ENCODE measurements around the gene CITED2.

CITED2 gene

GRCh38 chr6:139355172-139355571 is 19.3 kb downstream of the CITED2 start:
- no peak overlapping the region for H3K27ac ChIP-seq (ENCODE audit: low read length, poor library complexity, severe bottlenecking)
- H2BK15ac ChIP-seq (ENCODE audit: low read depth, poor library complexity, severe bottlenecking), result no peak overlapping the region
- no peaks in the 10 kb centered on the region for H3K79me1 ChIP-seq (replicated peaks; ENCODE audit: low read length, poor library complexity, severe bottlenecking)
- H3K9me3 ChIP-seq (ENCODE audit: control insufficient read depth, low read length), result no peaks in the 10 kb centered on the region
- no CpG with 5 or more reads among the region's 2 CpGs for WGBS
- no peak overlapping the region for H3K23ac ChIP-seq (ENCODE audit: low read length in 2 of 2)
- no peak overlapping the region for H3K18ac ChIP-seq (ENCODE audit: low read depth in 1 of 2, low read length in 2 of 2)
- H2AFZ ChIP-seq (ENCODE audit: low read depth, low read length), result no peak overlapping the region
- H3K4ac ChIP-seq (ENCODE audit: low read depth in 1 of 2, low read length in 2 of 2), result no peak overlapping the region
- no peak overlapping the region for H2BK120ac ChIP-seq (ENCODE audit: low read depth, low read length)
- H4K91ac ChIP-seq (ENCODE audit: low read length), result no peak overlapping the region
- H2AK5ac ChIP-seq (ENCODE audit: low read length, severe bottlenecking), result no peak overlapping the region
- no peak overlapping the region for H3K9ac ChIP-seq (ENCODE audit: low read length)
- no peaks in the 10 kb centered on the region for H3K36me3 ChIP-seq (ENCODE audit: control insufficient read depth in 1 of 2, insufficient read depth in 2 of 2, low read depth in 1 of 2, low read length in 2 of 2)
- no peak overlapping the region for H2BK12ac ChIP-seq (ENCODE audit: low read length in 2 of 2)
- no peak overlapping the region for H4K8ac ChIP-seq (ENCODE audit: low read length)
- no peak overlapping the region for H3K14ac ChIP-seq (ENCODE audit: low read length in 2 of 2)
- H3K4me1 ChIP-seq (ENCODE audit: control insufficient read depth, insufficient read depth, low read depth, low read length), result no peaks in the 10 kb centered on the region
- no peak for DNase-seq
- H3K27me3 ChIP-seq (ENCODE audit: control insufficient read depth in 1 of 2, insufficient read depth in 1 of 2, low read length in 2 of 2), result no peaks in the 10 kb centered on the region
- no peak overlapping the region for H3K4me2 ChIP-seq (ENCODE audit: low read length, poor library complexity, severe bottlenecking)
- no peak overlapping the region for H3K4me3 ChIP-seq (ENCODE audit: insufficient read depth in 1 of 2, low read depth in 1 of 2, low read length in 2 of 2)
- no peak overlapping the region for H2BK5ac ChIP-seq (ENCODE audit: low read depth, low read length, poor library complexity, severe bottlenecking)

GRCh38 chr6:139354189-139354588 is 20.3 kb downstream of the CITED2 start:
- no peak overlapping the region for H2BK120ac ChIP-seq (ENCODE audit: low read depth, low read length)
- no peak overlapping the region for H3K23ac ChIP-seq (ENCODE audit: low read length in 2 of 2)
- no peaks in the 10 kb centered on the region for H3K4me1 ChIP-seq (ENCODE audit: control insufficient read depth, insufficient read depth, low read depth, low read length)
- H3K36me3 ChIP-seq (ENCODE audit: control insufficient read depth in 1 of 2, insufficient read depth in 2 of 2, low read depth in 1 of 2, low read length in 2 of 2), result no peaks in the 10 kb centered on the region
- H3K79me1 ChIP-seq (replicated peaks; ENCODE audit: low read length, poor library complexity, severe bottlenecking), result no peaks in the 10 kb centered on the region
- no peak overlapping the region for H4K8ac ChIP-seq (ENCODE audit: low read length)
- no peaks in the 10 kb centered on the region for H3K27me3 ChIP-seq (ENCODE audit: control insufficient read depth in 1 of 2, insufficient read depth in 1 of 2, low read length in 2 of 2)
- no peak overlapping the region for H2BK15ac ChIP-seq (ENCODE audit: low read depth, poor library complexity, severe bottlenecking)
- no peak overlapping the region for H3K4me3 ChIP-seq (ENCODE audit: insufficient read depth in 1 of 2, low read depth in 1 of 2, low read length in 2 of 2)
- no peaks in the 10 kb centered on the region for H3K9me3 ChIP-seq (ENCODE audit: control insufficient read depth, low read length)
- DNase-seq, result no peak
- no peak overlapping the region for H3K18ac ChIP-seq (ENCODE audit: low read depth in 1 of 2, low read length in 2 of 2)
- H2AK5ac ChIP-seq (ENCODE audit: low read length, severe bottlenecking), result no peak overlapping the region
- no peak overlapping the region for H3K9ac ChIP-seq (ENCODE audit: low read length)
- no CpG with 5 or more reads among the region's 4 CpGs for WGBS
- H3K27ac ChIP-seq (ENCODE audit: low read length, poor library complexity, severe bottlenecking), result no peak overlapping the region
- no peak overlapping the region for H2AFZ ChIP-seq (ENCODE audit: low read depth, low read length)
- H2BK12ac ChIP-seq (ENCODE audit: low read length in 2 of 2), result no peak overlapping the region
- H3K14ac ChIP-seq (ENCODE audit: low read length in 2 of 2), result no peak overlapping the region
- H3K4ac ChIP-seq (ENCODE audit: low read depth in 1 of 2, low read length in 2 of 2), result no peak overlapping the region
- H2BK5ac ChIP-seq (ENCODE audit: low read depth, low read length, poor library complexity, severe bottlenecking), result no peak overlapping the region
- H4K91ac ChIP-seq (ENCODE audit: low read length), result no peak overlapping the region
- H3K4me2 ChIP-seq (ENCODE audit: low read length, poor library complexity, severe bottlenecking), result no peak overlapping the region

GRCh38 chr6:139349464-139350020 is 24.9 kb downstream of the CITED2 start:
- 62% methylated on average over 4 of the region's 5 CpGs for WGBS
- H3K36me3 ChIP-seq (ENCODE audit: control insufficient read depth in 1 of 2, insufficient read depth in 2 of 2, low read depth in 1 of 2, low read length in 2 of 2), result no peaks in the 10 kb centered on the region
- H3K9me3 ChIP-seq (ENCODE audit: control insufficient read depth, low read length), result no peaks in the 10 kb centered on the region
- H3K4me2 ChIP-seq (ENCODE audit: low read length, poor library complexity, severe bottlenecking), result no peak overlapping the region
- H3K9ac ChIP-seq (ENCODE audit: low read length), result no peak overlapping the region
- H4K8ac ChIP-seq (ENCODE audit: low read length), result no peak overlapping the region
- H3K4me1 ChIP-seq (ENCODE audit: control insufficient read depth, insufficient read depth, low read depth, low read length), result no peaks in the 10 kb centered on the region
- no peaks in the 10 kb centered on the region for H3K79me1 ChIP-seq (replicated peaks; ENCODE audit: low read length, poor library complexity, severe bottlenecking)
- no peak overlapping the region for H3K23ac ChIP-seq (ENCODE audit: low read length in 2 of 2)
- H3K4ac ChIP-seq (ENCODE audit: low read depth in 1 of 2, low read length in 2 of 2), result no peak overlapping the region
- H2BK120ac ChIP-seq (ENCODE audit: low read depth, low read length), result no peak overlapping the region
- no peak for DNase-seq
- no peak overlapping the region for H2BK5ac ChIP-seq (ENCODE audit: low read depth, low read length, poor library complexity, severe bottlenecking)
- no peak overlapping the region for H3K27ac ChIP-seq (ENCODE audit: low read length, poor library complexity, severe bottlenecking)
- H3K14ac ChIP-seq (ENCODE audit: low read length in 2 of 2), result no peak overlapping the region
- no peak overlapping the region for H3K18ac ChIP-seq (ENCODE audit: low read depth in 1 of 2, low read length in 2 of 2)
- no peak overlapping the region for H4K91ac ChIP-seq (ENCODE audit: low read length)
- no peak overlapping the region for H2BK12ac ChIP-seq (ENCODE audit: low read length in 2 of 2)
- H2BK15ac ChIP-seq (ENCODE audit: low read depth, poor library complexity, severe bottlenecking), result no peak overlapping the region
- no peaks in the 10 kb centered on the region for H3K27me3 ChIP-seq (ENCODE audit: control insufficient read depth in 1 of 2, insufficient read depth in 1 of 2, low read length in 2 of 2)
- H2AFZ ChIP-seq (ENCODE audit: low read depth, low read length), result no peak overlapping the region
- H2AK5ac ChIP-seq (ENCODE audit: low read length, severe bottlenecking), result no peak overlapping the region
- no peak overlapping the region for H3K4me3 ChIP-seq (ENCODE audit: insufficient read depth in 1 of 2, low read depth in 1 of 2, low read length in 2 of 2)

GRCh38 chr6:139346392-139346791 is 28.1 kb downstream of the CITED2 start:
- no peaks in the 10 kb centered on the region for H3K4me1 ChIP-seq (ENCODE audit: control insufficient read depth, insufficient read depth, low read depth, low read length)
- no peak overlapping the region for H3K23ac ChIP-seq (ENCODE audit: low read length in 2 of 2)
- no peak overlapping the region for H2BK120ac ChIP-seq (ENCODE audit: low read depth, low read length)
- H3K27me3 ChIP-seq (ENCODE audit: control insufficient read depth in 1 of 2, insufficient read depth in 1 of 2, low read length in 2 of 2), result no peaks in the 10 kb centered on the region
- H2BK15ac ChIP-seq (ENCODE audit: low read depth, poor library complexity, severe bottlenecking), result no peak overlapping the region
- no peaks in the 10 kb centered on the region for H3K9me3 ChIP-seq (ENCODE audit: control insufficient read depth, low read length)
- H4K8ac ChIP-seq (ENCODE audit: low read length), result no peak overlapping the region
- no peak overlapping the region for H3K27ac ChIP-seq (ENCODE audit: low read length, poor library complexity, severe bottlenecking)
- H3K18ac ChIP-seq (ENCODE audit: low read depth in 1 of 2, low read length in 2 of 2), result no peak overlapping the region
- DNase-seq, result no peak
- no peak overlapping the region for H3K4me3 ChIP-seq (ENCODE audit: insufficient read depth in 1 of 2, low read depth in 1 of 2, low read length in 2 of 2)
- no peak overlapping the region for H2BK12ac ChIP-seq (ENCODE audit: low read length in 2 of 2)
- no peak overlapping the region for H3K4me2 ChIP-seq (ENCODE audit: low read length, poor library complexity, severe bottlenecking)
- no peaks in the 10 kb centered on the region for H3K36me3 ChIP-seq (ENCODE audit: control insufficient read depth in 1 of 2, insufficient read depth in 2 of 2, low read depth in 1 of 2, low read length in 2 of 2)
- no peaks in the 10 kb centered on the region for H3K79me1 ChIP-seq (replicated peaks; ENCODE audit: low read length, poor library complexity, severe bottlenecking)
- H2BK5ac ChIP-seq (ENCODE audit: low read depth, low read length, poor library complexity, severe bottlenecking), result no peak overlapping the region
- 100% methylated on average over 1 of the region's 2 CpGs for WGBS
- no peak overlapping the region for H3K14ac ChIP-seq (ENCODE audit: low read length in 2 of 2)
- no peak overlapping the region for H3K4ac ChIP-seq (ENCODE audit: low read depth in 1 of 2, low read length in 2 of 2)
- no peak overlapping the region for H2AK5ac ChIP-seq (ENCODE audit: low read length, severe bottlenecking)
- no peak overlapping the region for H4K91ac ChIP-seq (ENCODE audit: low read length)
- H3K9ac ChIP-seq (ENCODE audit: low read length), result no peak overlapping the region
- H2AFZ ChIP-seq (ENCODE audit: low read depth, low read length), result no peak overlapping the region
